Adipose tissue (tissue), 3 donors: Measurements from ENCODE around the gene ARSI. TPM values are rescaled to one million over a fixed set of nuclear protein-coding genes. Genes with fewer than 3 reads are reported as not detected.

Source experiments
- H3K27ac ChIP-seq: one replicate; pipeline ENCODE4 v1.5.1; 2013; ENCODE audit warnings: low read depth, low read length
- WGBS, 3 donors: extraction: QIAGEN DNeasy Blood & Tissue Kit; methylation state at CpG; one replicate each; pipeline ENCODE4 v1.1.7; 2013; 5-methylcytosine and 5-hydroxymethylcytosine counted together
- polyA plus RNA-seq, 3 donors: library from polyadenylated mRNA; stranded (reverse); fragments of 200-250 nt; gene quantifications; one replicate each; pipeline ENCODE4 v1.2.3, GENCODE V29; 2013
- donor health status: healthy with polysubstance abuse.
- donor health status: Bipolar disorder and iron deficiency.
- donor health status: healthy.

Gene ARSI
- polyA plus RNA-seq, 3 donors, result 0.10 to 1.1 (median 0.98) TPM

- WGBS, 3 donors, result 68 to 86% (median 69%) methylated on average over 6 of the region's 6 CpGs
- no peak overlapping the region for H3K27ac ChIP-seq
These were observed 3.0 kb downstream of the ARSI start for GRCh38 chr5:150299571-150300327.

GRCh38 chr5:150298701-150299451, 3.8 kb downstream of the ARSI start:
- WGBS, 3 donors, result 64 to 82% (median 74%) methylated on average over 10 of the region's 10 CpGs
- H3K27ac ChIP-seq, result no peak overlapping the region

GRCh38 chr5:150297934-150298595, 4.6 kb downstream of the ARSI start:
- WGBS, 3 donors, result 95 to 96% (median 96%) methylated on average over 31 of the region's 31 CpGs

GRCh38 chr5:150297236-150297890, 5.3 kb downstream of the ARSI start:
- no peak overlapping the region for H3K27ac ChIP-seq
- 94 to 96% (median 94%) methylated on average over 36 of the region's 36 CpGs for WGBS, 3 donors

More at GRCh38 chr5:150297934-150298595, 4.6 kb downstream of the ARSI start:
- no peak overlapping the region for H3K27ac ChIP-seq

GRCh38 chr5:150296496-150296895, 6.2 kb downstream of the ARSI start:
- no peak overlapping the region for H3K27ac ChIP-seq
- whole genome bisulfite sequencing, 3 donors, result 92 to 96% (median 94%) methylated on average over 7 of the region's 7 CpGs

- no peak overlapping the region for H3K27ac ChIP-seq
- 87 to 91% (median 87%) methylated on average over 17 of the region's 17 CpGs for WGBS, 3 donors
These were observed 6.8 kb downstream of the ARSI start for GRCh38 chr5:150295741-150296486.

- 53 to 61% (median 56%) methylated on average over 10 of the region's 10 CpGs for WGBS, 3 donors
- no peak overlapping the region for H3K27ac ChIP-seq
These were observed 7.5 kb downstream of the ARSI start for GRCh38 chr5:150295172-150295634.

GRCh38 chr5:150294551-150295071, 8.1 kb downstream of the ARSI start:
- no peak overlapping the region for H3K27ac ChIP-seq

GRCh38 chr5:150293091-150293941, 9.4 kb downstream of the ARSI start:
- 79 to 85% (median 82%) methylated on average over 19 of the region's 19 CpGs for WGBS, 3 donors

More at GRCh38 chr5:150294551-150295071, 8.1 kb downstream of the ARSI start:
- WGBS, 3 donors, result 86 to 97% (median 90%) methylated on average over 10 of the region's 10 CpGs

GRCh38 chr5:150291388-150292385, 11.0 kb downstream of the ARSI start:
- no peak overlapping the region for H3K27ac ChIP-seq
- 68 to 83% (median 79%) methylated on average over 13 of the region's 13 CpGs for WGBS, 3 donors

More at GRCh38 chr5:150293091-150293941, 9.4 kb downstream of the ARSI start:
- H3K27ac ChIP-seq, result no peak overlapping the region

- WGBS, 3 donors, result 35 to 56% (median 55%) methylated on average over 26 of the region's 26 CpGs
- H3K27ac ChIP-seq, result no peak within 1 kb of the TSS
These were observed 12.9 kb downstream of the ARSI start, which contains the start of gene CAMK2A for GRCh38 chr5:150289551-150290390. Gene CAMK2A, minus strand, starts transcription at chr5:150289773. Its CDS starts 148 bp downstream, at chr5:150289625.

GRCh38 chr5:150288791-150289190, 13.9 kb downstream of the ARSI start:
- WGBS, 3 donors, result 41 to 59% (median 52%) methylated on average over 6 of the region's 6 CpGs
- no peak overlapping the region for H3K27ac ChIP-seq

- H3K27ac ChIP-seq, result no peak overlapping the region
- WGBS, 3 donors, result 78 to 89% (median 89%) methylated on average over 4 of the region's 4 CpGs
These were observed 14.3 kb downstream of the ARSI start for GRCh38 chr5:150288361-150288760.

GRCh38 chr5:150286820-150287219, 15.9 kb downstream of the ARSI start:
- WGBS, 3 donors, result 62 to 86% (median 75%) methylated on average over 5 of the region's 5 CpGs
- no peak overlapping the region for H3K27ac ChIP-seq

- no peak overlapping the region for H3K27ac ChIP-seq
- WGBS, 3 donors, result 90 to 98% (median 96%) methylated on average over 7 of the region's 7 CpGs
These were observed 17.6 kb downstream of the ARSI start for GRCh38 chr5:150285114-150285513.
